ENCODE data around the gene ATP13A2.
A peak's percentile ranks its signal among the peaks of the same experiment; 100 is the strongest.

ATP13A2 gene

GRCh38 chr1:16986560-16986959 lies 25.2 kb downstream of the ATP13A2 start:
- H3K27ac Mint-ChIP-seq, result no peak overlapping the region
- no peaks in the 10 kb centered on the region for H3K4me1 Mint-ChIP-seq (ENCODE audit: low read depth)
- intact Hi-C loops (cut with micrococcal nuclease), result no loop called here
- H3K36me3 Mint-ChIP-seq (ENCODE audit: low read depth), result peaks cover 72% of the 10 kb centered on the region
- H3K9me3 Mint-ChIP-seq, result no peaks in the 10 kb centered on the region
- H3K27me3 Mint-ChIP-seq, result peaks cover 18% of the 10 kb centered on the region
- no peak overlapping the region for H3K4me3 Mint-ChIP-seq

GRCh38 chr1:16986113-16986512 lies 25.6 kb downstream of the ATP13A2 start:
- H3K9me3 Mint-ChIP-seq, result no peaks in the 10 kb centered on the region
- H3K27ac Mint-ChIP-seq, result no peak overlapping the region
- no peak overlapping the region for H3K4me3 Mint-ChIP-seq
- peaks cover 23% of the 10 kb centered on the region for H3K27me3 Mint-ChIP-seq
- peaks cover under 1% of the 10 kb centered on the region for H3K4me1 Mint-ChIP-seq (ENCODE audit: low read depth)
- H3K36me3 Mint-ChIP-seq (ENCODE audit: low read depth), result peaks cover 68% of the 10 kb centered on the region
- intact Hi-C loops (cut with micrococcal nuclease), result no loop called here

- Mint-ChIP-seq H3K4me3 (no peak overlapping the region), H3K36me3 (ENCODE audit: low read depth) (peaks cover 54% of the 10 kb centered on the region), H3K27me3 (peaks cover 34% of the 10 kb centered on the region), H3K4me1 (ENCODE audit: low read depth) (peaks cover 11% of the 10 kb centered on the region), H3K9me3 (no peaks in the 10 kb centered on the region), H3K27ac (no peak overlapping the region)
- intact Hi-C loops (cut with micrococcal nuclease), result no loop called here
These were observed 27.0 kb downstream of the ATP13A2 start for GRCh38 chr1:16984717-16985116.

- intact Hi-C loops (cut with micrococcal nuclease), result no loop called here
- Mint-ChIP-seq H3K4me3 (no peak overlapping the region), H3K9me3 (no peaks in the 10 kb centered on the region), H3K27me3 (peaks cover 45% of the 10 kb centered on the region), H3K27ac (no peak overlapping the region), H3K36me3 (ENCODE audit: low read depth) (peaks cover 43% of the 10 kb centered on the region), H3K4me1 (ENCODE audit: low read depth) (peaks cover 12% of the 10 kb centered on the region)
These were observed 28.1 kb downstream of the ATP13A2 start for GRCh38 chr1:16983649-16984048.

DNA sequence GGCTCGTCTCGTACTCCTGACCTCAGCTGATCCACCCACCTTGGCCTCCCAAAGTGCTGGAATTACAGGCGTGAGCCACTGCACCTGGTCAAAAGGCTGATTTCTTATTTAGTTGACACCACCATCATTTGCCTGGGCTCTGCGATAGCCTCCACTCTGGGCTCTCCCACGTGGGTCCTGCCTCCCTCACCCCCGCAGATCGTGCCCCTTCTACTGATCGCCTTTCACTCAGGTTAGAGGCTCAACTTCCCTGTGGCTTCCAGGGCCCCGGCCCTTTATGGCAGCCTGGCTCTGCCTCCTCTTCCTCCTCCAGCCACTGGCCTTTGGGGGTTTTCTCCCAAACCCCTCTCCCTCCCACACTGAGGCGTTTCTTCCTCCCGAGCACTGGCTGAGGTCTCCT lies 28.8 kb downstream of the ATP13A2 start:
- H3K27ac Mint-ChIP-seq, result no peak overlapping the region
- H3K36me3 Mint-ChIP-seq (ENCODE audit: low read depth), result peaks cover 36% of the 10 kb centered on the region
- peaks cover 52% of the 10 kb centered on the region for H3K27me3 Mint-ChIP-seq
- H3K4me1 Mint-ChIP-seq (ENCODE audit: low read depth), result peaks cover 12% of the 10 kb centered on the region
- intact Hi-C loops (cut with micrococcal nuclease), result no loop called here
- H3K4me3 Mint-ChIP-seq, result no peak overlapping the region
- H3K9me3 Mint-ChIP-seq, result no peaks in the 10 kb centered on the region

DNA sequence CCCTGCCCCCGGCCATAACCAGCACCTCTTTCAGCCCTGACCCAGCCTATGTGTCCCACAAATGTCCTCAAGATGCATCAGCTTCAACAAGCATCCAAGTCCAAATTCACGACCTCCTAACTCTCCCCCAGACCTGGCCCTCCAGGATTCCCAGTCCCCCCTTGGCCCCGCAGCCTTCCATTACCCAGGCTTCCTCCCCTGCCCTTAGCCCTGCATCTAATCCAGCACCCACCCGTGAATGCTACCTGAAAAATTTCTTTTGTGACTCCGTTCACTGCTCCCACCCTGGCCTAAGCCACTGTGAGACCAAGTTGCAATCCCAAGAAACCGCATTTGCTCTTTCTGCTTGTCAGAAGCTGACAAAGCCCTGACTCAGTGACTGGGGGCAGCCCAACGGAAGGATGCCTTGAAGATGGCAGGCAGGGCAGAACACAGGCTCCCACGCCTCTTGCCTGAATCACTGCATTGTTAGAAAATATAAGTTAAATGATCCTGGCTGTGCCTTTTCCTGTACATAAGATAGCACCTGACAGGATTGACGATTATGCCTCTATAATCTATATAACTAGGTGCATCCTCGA lies 30.4 kb downstream of the ATP13A2 start:
- H3K9me3 Mint-ChIP-seq, result no peaks in the 10 kb centered on the region
- H3K27ac Mint-ChIP-seq, result peak overlapping the region; percentile 36
- peaks cover 20% of the 10 kb centered on the region for H3K36me3 Mint-ChIP-seq (ENCODE audit: low read depth)
- no peak overlapping the region for H3K4me3 Mint-ChIP-seq
- H3K4me1 Mint-ChIP-seq (ENCODE audit: low read depth), result peaks cover 12% of the 10 kb centered on the region
- peaks cover 55% of the 10 kb centered on the region for H3K27me3 Mint-ChIP-seq
- intact Hi-C loops (cut with micrococcal nuclease), result no loop called here

GRCh38 chr1:16980473-16981268 lies 31.1 kb downstream of the ATP13A2 start, which contains the start of gene MFAP2:
TSS of gene MFAP2 (minus strand) at chr1:16980620. CDS start at chr1:16978273, 2,347 bp downstream.
- peaks cover 55% of the 10 kb centered on the region for H3K27me3 Mint-ChIP-seq
- intact Hi-C loops (cut with micrococcal nuclease), result no loop called here
- peak within 1 kb of the TSS; percentile 30 for H3K4me3 Mint-ChIP-seq

DNA sequence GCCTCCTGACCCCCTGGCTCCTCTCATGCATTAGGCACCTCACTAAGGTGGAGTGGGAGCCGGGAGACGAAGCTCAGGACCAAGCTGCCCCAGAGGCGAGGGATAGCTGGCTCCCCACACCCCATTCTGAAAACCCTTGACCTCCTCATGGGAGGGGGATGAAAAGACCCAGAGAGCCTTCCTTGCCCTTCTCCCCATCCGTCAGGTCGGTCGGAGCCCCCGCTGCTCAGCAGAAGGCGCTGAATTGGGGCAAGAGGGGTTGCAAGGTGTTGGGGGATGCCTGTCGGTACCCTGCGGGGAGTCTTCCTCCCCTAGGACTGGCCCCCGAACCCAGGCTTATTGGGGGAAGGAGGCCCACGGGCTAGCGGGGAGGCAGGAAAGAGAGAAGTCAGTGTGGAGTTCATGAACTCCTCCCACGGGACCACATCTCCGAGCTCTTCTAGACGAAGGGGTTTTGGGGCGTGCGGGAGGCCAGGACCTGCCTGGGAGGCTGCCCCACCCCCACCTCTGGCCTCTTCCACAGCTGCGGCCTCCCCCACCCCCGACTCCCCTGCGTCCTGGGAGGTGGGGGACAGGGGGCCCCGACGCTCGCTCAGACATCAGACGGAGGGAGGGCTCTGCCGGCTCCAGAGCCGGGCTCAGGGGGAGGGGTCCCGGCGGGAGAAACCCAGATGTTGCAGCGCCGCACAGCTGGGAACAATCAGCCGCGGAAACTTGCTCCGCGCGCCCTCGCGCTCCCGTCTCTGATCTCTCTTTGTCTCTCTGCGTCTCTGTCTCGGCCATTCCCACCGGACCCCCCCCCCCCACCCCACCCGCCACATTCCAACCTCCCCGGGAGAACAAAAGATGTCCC lies 32.0 kb downstream of the ATP13A2 start:
- peaks cover 55% of the 10 kb centered on the region for H3K27me3 Mint-ChIP-seq
- H3K9me3 Mint-ChIP-seq, result no peaks in the 10 kb centered on the region
- intact Hi-C loops (cut with micrococcal nuclease), result no loop called here
- peaks cover 6% of the 10 kb centered on the region for H3K36me3 Mint-ChIP-seq (ENCODE audit: low read depth)
- peak overlapping the region; percentile 7 for H3K4me3 Mint-ChIP-seq
- no peak overlapping the region for H3K27ac Mint-ChIP-seq
- peaks cover 12% of the 10 kb centered on the region for H3K4me1 Mint-ChIP-seq (ENCODE audit: low read depth)

More at GRCh38 chr1:16980473-16981268, 31.1 kb downstream of the ATP13A2 start, which contains the start of gene MFAP2:
- Mint-ChIP-seq H3K4me1 (ENCODE audit: low read depth) (peaks cover 12% of the 10 kb centered on the region), H3K36me3 (ENCODE audit: low read depth) (peaks cover 13% of the 10 kb centered on the region), H3K9me3 (no peaks in the 10 kb centered on the region), H3K27ac (peak within 1 kb of the TSS; percentile 36)

- Mint-ChIP-seq H3K4me3 (no peak overlapping the region), H3K36me3 (ENCODE audit: low read depth) (no peaks in the 10 kb centered on the region), H3K9me3 (no peaks in the 10 kb centered on the region), H3K27ac (no peak overlapping the region), H3K4me1 (ENCODE audit: low read depth) (peaks cover 12% of the 10 kb centered on the region), H3K27me3 (peaks cover 55% of the 10 kb centered on the region)
- intact Hi-C loops (cut with micrococcal nuclease), result no loop called here
These were observed 32.9 kb downstream of the ATP13A2 start for GRCh38 chr1:16978567-16979474.

DNA sequence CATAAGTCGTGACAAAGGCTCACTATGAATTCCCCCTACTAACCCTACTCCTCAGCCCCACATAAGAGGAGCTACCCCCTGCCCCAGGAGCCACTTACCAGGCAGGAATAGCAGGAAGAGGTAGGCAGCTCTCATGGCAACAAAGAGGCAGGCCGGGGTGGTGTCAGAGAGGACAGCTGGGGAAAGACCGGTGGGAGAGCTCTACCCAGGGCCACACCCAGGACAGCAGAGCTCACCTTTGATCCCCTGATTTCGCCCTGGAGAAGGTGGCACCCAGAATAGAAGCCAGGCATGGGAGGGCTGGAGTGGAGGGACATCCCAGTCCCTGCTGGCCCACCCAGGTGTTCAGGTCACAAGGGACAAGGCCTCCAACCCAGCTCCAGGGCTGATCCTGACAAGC lies 33.6 kb downstream of the ATP13A2 start:
- Mint-ChIP-seq H3K27me3 (peaks cover 51% of the 10 kb centered on the region), H3K4me3 (no peak overlapping the region), H3K9me3 (no peaks in the 10 kb centered on the region), H3K4me1 (ENCODE audit: low read depth) (peaks cover 12% of the 10 kb centered on the region), H3K27ac (no peak overlapping the region), H3K36me3 (ENCODE audit: low read depth) (no peaks in the 10 kb centered on the region)
- intact Hi-C loops (cut with micrococcal nuclease), result no loop called here

DNA sequence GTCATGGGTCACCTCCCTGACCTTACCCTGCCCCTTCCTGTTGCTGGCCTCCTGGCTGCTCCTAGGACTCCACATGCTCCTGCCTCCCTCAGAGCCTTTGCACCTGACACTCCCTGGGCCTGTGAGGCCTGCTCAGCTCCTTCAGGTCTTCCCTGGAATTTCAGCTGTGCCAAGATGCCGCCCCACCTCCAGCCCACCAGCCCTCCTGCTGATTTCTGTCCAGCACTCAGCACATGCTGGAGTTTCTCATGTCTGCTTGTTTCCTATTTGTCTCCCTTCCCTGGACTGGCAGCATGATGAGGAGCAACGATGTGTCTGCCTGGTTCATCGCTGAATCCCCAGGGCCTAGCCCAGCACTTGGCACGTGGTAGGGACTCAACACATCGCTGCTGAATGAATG lies 34.4 kb downstream of the ATP13A2 start:
- Mint-ChIP-seq H3K4me1 (ENCODE audit: low read depth) (peaks cover 12% of the 10 kb centered on the region), H3K36me3 (ENCODE audit: low read depth) (no peaks in the 10 kb centered on the region), H3K27me3 (peaks cover 44% of the 10 kb centered on the region), H3K27ac (no peak overlapping the region), H3K9me3 (no peaks in the 10 kb centered on the region), H3K4me3 (no peak overlapping the region)
- intact Hi-C loops (cut with micrococcal nuclease), result no loop called here

- no peaks in the 10 kb centered on the region for H3K9me3 Mint-ChIP-seq
- H3K4me3 Mint-ChIP-seq, result no peak overlapping the region
- H3K27ac Mint-ChIP-seq, result no peak overlapping the region
- no peaks in the 10 kb centered on the region for H3K36me3 Mint-ChIP-seq (ENCODE audit: low read depth)
- peaks cover 12% of the 10 kb centered on the region for H3K4me1 Mint-ChIP-seq (ENCODE audit: low read depth)
- peaks cover 40% of the 10 kb centered on the region for H3K27me3 Mint-ChIP-seq
- intact Hi-C loops (cut with micrococcal nuclease), result no loop called here
These were observed 34.8 kb downstream of the ATP13A2 start for GRCh38 chr1:16976966-16977365.

DNA sequence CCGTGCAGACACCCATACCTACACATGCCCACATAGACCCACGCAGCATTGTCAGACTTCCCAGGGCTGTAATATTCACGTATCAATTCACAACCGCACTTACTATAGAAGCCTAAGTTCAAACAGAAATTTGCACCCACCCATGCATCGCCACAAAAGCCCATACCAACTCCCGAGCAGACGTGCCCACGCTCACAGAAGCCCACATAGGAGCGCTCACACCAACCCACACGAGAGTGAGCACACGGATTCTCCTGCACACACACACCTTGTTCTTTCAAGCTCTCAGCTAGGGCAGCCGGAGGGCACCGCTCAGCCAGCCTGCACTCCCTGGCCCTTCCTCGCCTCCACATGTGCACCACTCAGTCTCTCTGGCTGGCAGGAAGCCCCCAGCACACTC lies 35.9 kb downstream of the ATP13A2 start:
- no peak overlapping the region for H3K27ac Mint-ChIP-seq
- no peaks in the 10 kb centered on the region for H3K9me3 Mint-ChIP-seq
- H3K4me3 Mint-ChIP-seq, result no peak overlapping the region
- H3K4me1 Mint-ChIP-seq (ENCODE audit: low read depth), result peaks cover 9% of the 10 kb centered on the region
- intact Hi-C loops (cut with micrococcal nuclease), result no loop called here
- peaks cover 7% of the 10 kb centered on the region for H3K36me3 Mint-ChIP-seq (ENCODE audit: low read depth)
- H3K27me3 Mint-ChIP-seq, result peaks cover 29% of the 10 kb centered on the region
